ENCODE data around the gene SLC35E2B.
"Not testable (repeated sequence)": the region's sequence is repeated elsewhere in the genome, so short reads cannot be mapped to it uniquely, and the experiment has no call there.

Gene SLC35E2B

DNA sequence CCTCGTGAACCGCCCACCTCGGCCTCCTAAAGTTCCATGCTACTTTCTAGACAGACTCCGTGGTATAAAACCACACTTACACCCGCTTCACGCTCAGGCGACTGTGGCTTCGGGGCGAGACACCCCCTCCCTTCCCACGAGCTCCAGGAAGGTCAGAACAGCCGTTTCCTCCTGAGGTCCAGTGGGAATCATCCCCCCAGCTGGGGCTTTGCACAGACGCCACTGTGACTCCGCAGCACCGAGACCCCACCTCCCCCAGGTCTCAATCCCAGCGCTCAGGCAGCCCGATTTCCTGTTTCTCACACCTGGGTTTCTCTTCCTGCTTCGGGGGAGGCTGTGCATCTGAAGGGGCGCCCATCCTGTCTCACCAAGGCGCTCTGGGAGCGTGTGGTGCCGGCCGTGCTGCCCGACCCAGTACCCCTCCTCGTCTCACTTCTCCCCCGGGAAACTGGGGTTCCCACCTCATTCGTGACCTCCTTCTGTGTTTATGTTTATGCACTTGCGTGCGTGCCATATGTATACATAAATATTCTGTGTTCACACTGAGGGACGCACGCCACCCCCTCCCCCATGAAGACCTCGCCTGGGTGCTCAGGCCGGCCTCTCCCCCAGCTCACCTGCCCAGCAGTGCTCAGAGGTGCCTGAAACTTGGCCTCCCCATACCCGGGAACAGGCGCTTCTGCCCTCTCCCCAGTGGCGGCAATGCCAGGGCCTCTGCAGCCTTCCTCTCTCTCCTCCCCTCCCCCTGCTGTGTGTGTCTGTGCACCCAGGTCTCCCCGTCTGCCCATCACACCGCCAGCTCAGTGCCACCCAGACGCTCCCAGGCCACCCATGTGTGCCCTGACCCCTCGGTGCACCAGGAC, 14.6 kb downstream of the SLC35E2B start:
- Histone ChIP-seq H3K27ac (replicated peaks) (peak overlapping the region; percentile 71), H3K27me3 (ENCODE audit: insufficient read depth, poor library complexity, severe bottlenecking) (no peaks in the 10 kb centered on the region), H3K4me3 (replicated peaks; ENCODE audit: insufficient read depth, low read length) (peak overlapping the region; percentile 27)
- TF ChIP-seq SPI1 (IDR thresholded peaks at IDR 0.05; ENCODE audit: borderline replicate concordance, low read depth) (peak; percentile 15; the same call in 1 of the 2 replicates), POLR2AphosphoS5 (IDR thresholded peaks at IDR 0.05; ENCODE audit: low read depth) (peak; percentile 17; the same call in 1 of the 2 replicates), GABPA (IDR thresholded peaks at IDR 0.05; ENCODE audit: low read depth) (no peak)
- TF ChIP-seq, protein P1, sequence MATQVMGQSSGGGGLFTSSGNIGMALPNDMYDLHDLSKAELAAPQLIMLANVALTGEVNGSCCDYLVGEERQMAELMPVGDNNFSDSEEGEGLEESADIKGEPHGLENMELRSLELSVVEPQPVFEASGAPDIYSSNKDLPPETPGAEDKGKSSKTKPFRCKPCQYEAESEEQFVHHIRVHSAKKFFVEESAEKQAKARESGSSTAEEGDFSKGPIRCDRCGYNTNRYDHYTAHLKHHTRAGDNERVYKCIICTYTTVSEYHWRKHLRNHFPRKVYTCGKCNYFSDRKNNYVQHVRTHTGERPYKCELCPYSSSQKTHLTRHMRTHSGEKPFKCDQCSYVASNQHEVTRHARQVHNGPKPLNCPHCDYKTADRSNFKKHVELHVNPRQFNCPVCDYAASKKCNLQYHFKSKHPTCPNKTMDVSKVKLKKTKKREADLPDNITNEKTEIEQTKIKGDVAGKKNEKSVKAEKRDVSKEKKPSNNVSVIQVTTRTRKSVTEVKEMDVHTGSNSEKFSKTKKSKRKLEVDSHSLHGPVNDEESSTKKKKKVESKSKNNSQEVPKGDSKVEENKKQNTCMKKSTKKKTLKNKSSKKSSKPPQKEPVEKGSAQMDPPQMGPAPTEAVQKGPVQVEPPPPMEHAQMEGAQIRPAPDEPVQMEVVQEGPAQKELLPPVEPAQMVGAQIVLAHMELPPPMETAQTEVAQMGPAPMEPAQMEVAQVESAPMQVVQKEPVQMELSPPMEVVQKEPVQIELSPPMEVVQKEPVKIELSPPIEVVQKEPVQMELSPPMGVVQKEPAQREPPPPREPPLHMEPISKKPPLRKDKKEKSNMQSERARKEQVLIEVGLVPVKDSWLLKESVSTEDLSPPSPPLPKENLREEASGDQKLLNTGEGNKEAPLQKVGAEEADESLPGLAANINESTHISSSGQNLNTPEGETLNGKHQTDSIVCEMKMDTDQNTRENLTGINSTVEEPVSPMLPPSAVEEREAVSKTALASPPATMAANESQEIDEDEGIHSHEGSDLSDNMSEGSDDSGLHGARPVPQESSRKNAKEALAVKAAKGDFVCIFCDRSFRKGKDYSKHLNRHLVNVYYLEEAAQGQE (IDR thresholded peaks at IDR 0.05; ENCODE audit: insufficient replicate concordance, low read depth), result no peak
- DNase-seq (ENCODE audit: low read depth in 1 of 2, low spot score in 1 of 2), result peak in 1 of 2 experiments; percentile 51

DNA sequence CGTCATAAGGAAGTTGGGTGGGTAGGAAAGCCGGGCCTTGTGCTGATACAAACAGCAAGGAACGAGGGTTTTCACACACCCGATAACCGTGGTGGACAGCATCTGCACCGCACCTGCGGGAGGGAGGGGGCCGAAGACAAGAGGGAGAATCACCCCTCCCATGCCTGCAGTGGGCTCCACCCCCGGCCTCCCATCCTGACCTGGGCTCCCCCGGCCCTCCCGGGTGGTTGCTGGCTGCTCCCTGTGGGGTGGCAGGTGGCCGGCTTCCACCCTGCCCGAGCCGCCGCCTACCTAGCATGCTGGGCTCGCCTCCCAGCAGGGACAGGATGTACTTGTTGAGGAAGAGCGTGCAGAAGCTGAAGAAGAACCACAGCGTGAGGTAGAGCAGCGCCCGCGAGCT, 16.5 kb downstream of the SLC35E2B start:
- DNase-seq (ENCODE audit: low read depth in 1 of 2, low spot score in 1 of 2); H3K27me3 ChIP-seq (ENCODE audit: insufficient read depth, poor library complexity, severe bottlenecking); H3K27ac ChIP-seq (replicated peaks); H3K4me3 ChIP-seq (replicated peaks; ENCODE audit: insufficient read depth, low read length): not testable (repeated sequence)

DNA sequence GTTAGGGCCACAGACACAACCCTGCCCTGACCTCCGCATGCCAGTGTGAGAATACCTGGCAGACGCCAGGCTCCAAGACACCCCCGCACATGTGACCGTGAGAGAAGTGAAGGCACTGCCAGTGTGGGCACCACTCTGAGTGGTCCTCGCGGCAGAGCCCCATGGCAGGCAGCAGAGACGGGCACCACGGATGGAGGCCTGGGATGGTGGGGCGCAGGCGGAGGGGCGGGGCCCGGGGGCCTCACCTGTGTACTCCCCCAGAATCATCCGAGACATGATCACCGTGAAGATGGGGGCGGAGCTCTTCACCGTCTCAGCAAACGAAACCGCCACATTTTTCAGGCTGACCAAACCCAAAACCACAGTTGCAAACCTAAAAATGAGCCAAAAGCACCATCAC, 17.4 kb downstream of the SLC35E2B start:
- H3K4me3 ChIP-seq (replicated peaks; ENCODE audit: insufficient read depth, low read length); DNase-seq (ENCODE audit: low read depth in 1 of 2, low spot score in 1 of 2); H3K27me3 ChIP-seq (ENCODE audit: insufficient read depth, poor library complexity, severe bottlenecking); H3K27ac ChIP-seq (replicated peaks): not testable (repeated sequence)

DNA sequence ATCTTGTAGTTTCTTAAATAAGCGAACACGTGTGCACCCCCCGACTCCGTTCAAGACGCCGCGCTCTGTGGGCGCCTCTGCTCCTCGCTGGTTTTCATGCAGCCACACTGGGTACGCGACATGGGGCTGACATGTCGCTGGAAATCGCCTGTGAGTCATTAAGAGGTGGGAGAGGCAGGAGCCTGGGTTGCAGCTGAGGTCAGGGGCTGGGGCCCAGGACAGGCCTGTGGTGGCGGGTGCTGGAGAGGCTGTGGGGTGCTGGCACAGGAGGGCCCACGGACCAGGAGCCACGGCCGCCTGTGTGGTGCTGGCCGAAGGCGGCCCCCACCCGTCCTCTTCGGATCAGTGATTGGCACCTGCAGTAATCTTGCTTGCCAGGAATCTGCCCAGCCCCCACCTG, 17.8 kb downstream of the SLC35E2B start:
- not testable (repeated sequence) for DNase-seq (ENCODE audit: low read depth in 1 of 2, low spot score in 1 of 2); H3K27ac ChIP-seq (replicated peaks); H3K4me3 ChIP-seq (replicated peaks; ENCODE audit: insufficient read depth, low read length); H3K27me3 ChIP-seq (ENCODE audit: insufficient read depth, poor library complexity, severe bottlenecking)

DNA sequence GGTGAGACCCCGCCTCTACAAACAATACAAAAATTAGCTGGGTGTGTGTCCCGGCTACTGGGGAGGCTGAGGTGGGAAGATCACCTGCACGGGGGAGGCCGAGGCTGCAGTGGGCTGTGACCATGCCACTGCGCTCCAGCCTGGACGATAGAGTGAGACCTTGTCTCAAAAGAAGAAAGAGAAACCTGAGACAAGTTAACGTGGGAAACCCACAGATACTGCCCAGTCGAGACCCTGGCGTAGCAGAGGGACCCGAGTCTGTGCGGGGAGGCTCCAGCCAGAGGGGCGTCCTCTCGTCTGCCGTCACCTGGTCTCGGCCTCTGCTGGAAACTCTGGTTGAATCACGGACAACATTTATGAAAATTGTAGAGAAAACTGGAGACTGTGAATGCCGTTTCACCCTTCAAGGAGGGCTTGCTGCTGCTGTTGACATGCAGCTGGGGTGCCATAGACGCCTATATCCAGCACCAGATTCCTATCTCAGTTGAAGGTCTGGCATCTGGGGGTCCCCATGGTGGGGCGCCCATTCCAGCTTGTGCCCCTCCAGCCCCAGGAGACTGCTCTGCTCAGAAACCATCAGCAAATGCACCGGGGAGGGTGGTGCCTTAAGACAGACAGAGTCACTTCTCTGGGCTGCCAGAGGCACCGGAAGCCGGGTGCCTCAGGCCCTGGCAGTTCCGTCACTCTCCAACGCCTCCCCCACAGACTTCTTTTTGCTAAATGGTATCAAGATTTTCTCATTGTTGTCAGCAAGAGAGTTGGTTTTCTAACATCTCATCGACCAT, 20.2 kb downstream of the SLC35E2B start:
- no peak overlapping the region for H3K4me3 ChIP-seq (replicated peaks; ENCODE audit: insufficient read depth, low read length)
- DNase-seq (ENCODE audit: low read depth in 1 of 2, low spot score in 1 of 2), result peak in 1 of 2 experiments; percentile 61
- H3K27me3 ChIP-seq (ENCODE audit: insufficient read depth, poor library complexity, severe bottlenecking), result no peaks in the 10 kb centered on the region
- no peak for TF ChIP-seq GABPA (IDR thresholded peaks at IDR 0.05; ENCODE audit: low read depth)
- no peak for TF ChIP-seq SPI1 (IDR thresholded peaks at IDR 0.05; ENCODE audit: borderline replicate concordance, low read depth)
- no peak for TF ChIP-seq POLR2AphosphoS5 (IDR thresholded peaks at IDR 0.05; ENCODE audit: low read depth)
- TF ChIP-seq, protein P1 (IDR thresholded peaks at IDR 0.05; ENCODE audit: insufficient replicate concordance, low read depth), result no peak
- TF ChIP-seq, protein P2, sequence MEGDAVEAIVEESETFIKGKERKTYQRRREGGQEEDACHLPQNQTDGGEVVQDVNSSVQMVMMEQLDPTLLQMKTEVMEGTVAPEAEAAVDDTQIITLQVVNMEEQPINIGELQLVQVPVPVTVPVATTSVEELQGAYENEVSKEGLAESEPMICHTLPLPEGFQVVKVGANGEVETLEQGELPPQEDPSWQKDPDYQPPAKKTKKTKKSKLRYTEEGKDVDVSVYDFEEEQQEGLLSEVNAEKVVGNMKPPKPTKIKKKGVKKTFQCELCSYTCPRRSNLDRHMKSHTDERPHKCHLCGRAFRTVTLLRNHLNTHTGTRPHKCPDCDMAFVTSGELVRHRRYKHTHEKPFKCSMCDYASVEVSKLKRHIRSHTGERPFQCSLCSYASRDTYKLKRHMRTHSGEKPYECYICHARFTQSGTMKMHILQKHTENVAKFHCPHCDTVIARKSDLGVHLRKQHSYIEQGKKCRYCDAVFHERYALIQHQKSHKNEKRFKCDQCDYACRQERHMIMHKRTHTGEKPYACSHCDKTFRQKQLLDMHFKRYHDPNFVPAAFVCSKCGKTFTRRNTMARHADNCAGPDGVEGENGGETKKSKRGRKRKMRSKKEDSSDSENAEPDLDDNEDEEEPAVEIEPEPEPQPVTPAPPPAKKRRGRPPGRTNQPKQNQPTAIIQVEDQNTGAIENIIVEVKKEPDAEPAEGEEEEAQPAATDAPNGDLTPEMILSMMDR (IDR thresholded peaks at IDR 0.05; ENCODE audit: insufficient read depth, low read length), result no peak
- peak overlapping the region; percentile 60 for H3K27ac ChIP-seq (replicated peaks)

Data from HL-60 (cell line).